Stomach (tissue), 9 donors: ENCODE results near the gene DOK5. TPM values are rescaled to one million over a fixed set of nuclear protein-coding genes. Genes with fewer than 3 reads are reported as not detected.

Experiments
- DNase-seq, 2 donors: peaks; one replicate each; pipeline versions ENCODE4 v3.0.0 to v3.0.0-alpha.2; 2013 to 2019
- H3K27ac ChIP-seq, 5 donors: fragments of 200-600 bp in 4 of 5; sonication (generic) in 4 of 5; one replicate each; pipeline ENCODE4 v1.5.1; 2013 to 2019; ENCODE audit warnings: mild to moderate bottlenecking in 1 of 5, moderate library complexity in 1 of 5
- H3K27me3 ChIP-seq, 3 donors: fragments of 200-600 bp; sonication (generic); one replicate each; pipeline ENCODE4 v1.5.1; 2017 to 2019; ENCODE audit warnings: mixed run types in 1 of 3
- H3K36me3 ChIP-seq, 4 donors: fragments of 200-600 bp; sonication (generic); 1 replicate in 3 of 4; 2 replicates in 1 of 4; pipeline ENCODE4 v1.5.1; 2016 to 2019
- H3K4me1 ChIP-seq, 4 donors: fragments of 200-600 bp; sonication (generic); one replicate each; pipeline ENCODE4 v1.5.1; 2016 to 2019
- H3K4me3 ChIP-seq, 4 donors: fragments of 200-600 bp; sonication (generic) in 3 of 4; one replicate each; pipeline ENCODE4 v1.5.1; 2016 to 2019; ENCODE audit warnings: mild to moderate bottlenecking in 1 of 4
- H3K9me3 ChIP-seq, 4 donors: fragments of 200-600 bp; sonication (generic); one replicate each; pipeline ENCODE4 v1.5.1; 2016 to 2019
- CTCF ChIP-seq, 7 experiments: fragments of 450-650 bp in 4 of 7; fragments of 200-600 bp in 3 of 7; sonication (generic) in 3 of 7; IDR thresholded peaks; one replicate each; pipeline ENCODE4 v1.5.1; 2016 to 2019; ENCODE audit warnings: antibody characterized with exemption in 7 of 7, control low read depth in 2 of 7, mild to moderate bottlenecking in 1 of 7
- EP300 ChIP-seq: sonication (generic); formaldehyde crosslinking; IDR thresholded peaks from one replicate; pipeline ENCODE4 v1.6.1; 2017; ENCODE audit warnings: antibody characterized with exemption
- POLR2A ChIP-seq, 4 donors: fragments of 450-650 bp; IDR thresholded peaks; one replicate each; pipeline ENCODE4 v1.6.1; 2016; ENCODE audit warnings: antibody characterized with exemption in 4 of 4, control low read depth in 2 of 4, mild to moderate bottlenecking in 1 of 4, moderate library complexity in 1 of 4
- POLR2AphosphoS5 ChIP-seq, 3 donors: sonication (generic); formaldehyde crosslinking; IDR thresholded peaks; one replicate each; pipeline ENCODE4 v1.6.1; 2016; ENCODE audit warnings: antibody characterized with exemption in 3 of 3
- WGBS, 5 donors: extraction: QIAGEN DNeasy Blood & Tissue Kit in 3 of 5; methylation state at CpG; one replicate each; pipeline versions ENCODE4 v1.1.5 to v1.1.7; 2013 to 2018; 5-methylcytosine and 5-hydroxymethylcytosine counted together
- intact Hi-C: fragments of 100-400 bp; cut with DNase I; formaldehyde crosslinking; loops from one replicate; pipeline ENCODE4 v1.15.1; 2023; ENCODE audit warnings: low total_unique reads
- polyA plus RNA-seq, 3 donors: library from polyadenylated mRNA; stranded (reverse); fragments of 200-250 nt; gene quantifications; one replicate each; pipeline ENCODE4 v1.2.3, GENCODE V29; 2013
- total RNA-seq, 5 donors: library from RNA; depleted of rRNA; stranded (reverse); fragments of >200 nt; gene quantifications; one replicate each; pipeline versions ENCODE4 v1.1.0 to v1.2.3, GENCODE V29; 2014 to 2016
- donor health status: healthy with polysubstance abuse.
- donor health status: Bipolar disorder and iron deficiency.
- donor health status: healthy.

DOK5 gene
- total and polyA plus RNA-seq, 8 donors, result 0.58 to 4.4 (median 1.1) TPM; not detected in 4

- H3K36me3 ChIP-seq, result no peaks in the 10 kb centered on the region
- WGBS, 5 donors, result 81 to 88% (median 87%) methylated on average over 7 of the region's 7 CpGs
- peaks cover 0 to 39% (median 24%) of the 10 kb centered on the region in 3 donors for H3K27me3 ChIP-seq
- no peak for DNase-seq
- intact Hi-C loops, result no loop called here
- H3K27ac ChIP-seq, result no peak overlapping the region
- H3K9me3 ChIP-seq, result no peaks in the 10 kb centered on the region
- H3K4me1 ChIP-seq, result peaks cover 12 to 24% (median 20%) of the 10 kb centered on the region in 4 donors
- no peak overlapping the region for H3K4me3 ChIP-seq
- TF ChIP-seq EP300, result no peak
- no peak for TF ChIP-seq POLR2AphosphoS5 (IDR thresholded peaks at IDR 0.05)
- no peak for TF ChIP-seq CTCF (IDR thresholded peaks at IDR 0.05)
- no peak for TF ChIP-seq POLR2A (IDR thresholded peaks at IDR 0.05)
Observed at GRCh38 chr20:54473340-54473739, 2.1 kb upstream of the DOK5 start.

- H3K4me3 ChIP-seq, result no peak overlapping the region
- H3K27me3 ChIP-seq, result peaks cover 0 to 42% (median 24%) of the 10 kb centered on the region in 3 donors
- H3K36me3 ChIP-seq, result no peaks in the 10 kb centered on the region
- no peak for DNase-seq
- no peak overlapping the region for H3K27ac ChIP-seq
- peaks cover 12 to 24% (median 20%) of the 10 kb centered on the region in 4 donors for H3K4me1 ChIP-seq
- WGBS, 5 donors, result 59 to 71% (median 68%) methylated on average over 3 of the region's 3 CpGs
- intact Hi-C loops, result no loop called here
- no peaks in the 10 kb centered on the region for H3K9me3 ChIP-seq
- TF ChIP-seq EP300, result no peak
- no peak for TF ChIP-seq POLR2AphosphoS5 (IDR thresholded peaks at IDR 0.05)
- TF ChIP-seq CTCF (IDR thresholded peaks at IDR 0.05), result no peak
- TF ChIP-seq POLR2A (IDR thresholded peaks at IDR 0.05), result no peak
Observed at GRCh38 chr20:54474046-54474445, 1.3 kb upstream of the DOK5 start.

GRCh38 chr20:54474866-54475265, 527 bp upstream of the DOK5 start:
- H3K36me3 ChIP-seq, result no peaks in the 10 kb centered on the region
- peak overlapping the region in 2 of 5 donors; percentile 42 to 45 for H3K27ac ChIP-seq
- TF ChIP-seq POLR2AphosphoS5 (IDR thresholded peaks at IDR 0.05), result no peak
- no peak for TF ChIP-seq POLR2A (IDR thresholded peaks at IDR 0.05)
- no peak for TF ChIP-seq EP300
- no peak for TF ChIP-seq CTCF (IDR thresholded peaks at IDR 0.05)
- DNase-seq, result no peak
- H3K4me1 ChIP-seq, result peaks cover 12 to 24% (median 20%) of the 10 kb centered on the region in 4 donors
- intact Hi-C loops, result no loop called here
- H3K4me3 ChIP-seq, result peak overlapping the region; percentile 48 to 69 (median 58)
- 8 to 12% (median 11%) methylated on average over 9 to 10 of the region's 10 CpGs for WGBS, 5 donors
- H3K9me3 ChIP-seq, result no peaks in the 10 kb centered on the region
- H3K27me3 ChIP-seq, result peaks cover 0 to 42% (median 30%) of the 10 kb centered on the region in 3 donors

GRCh38 chr20:54476169-54477009, 996 bp downstream of the DOK5 start:
- DNase-seq, result peak in 1 of 2 donors; percentile 44
- peak overlapping the region; percentile 48 to 69 (median 58) for H3K4me3 ChIP-seq
- H3K27ac ChIP-seq, result peak overlapping the region in 2 of 5 donors; percentile 42 to 45
- WGBS, 5 donors, result 4 to 7% (median 5%) methylated on average over 26 to 32 of the region's 32 CpGs
- H3K36me3 ChIP-seq, result no peaks in the 10 kb centered on the region
- H3K27me3 ChIP-seq, result peaks cover 0 to 42% (median 32%) of the 10 kb centered on the region in 3 donors
- TF ChIP-seq EP300, result no peak
- TF ChIP-seq CTCF (IDR thresholded peaks at IDR 0.05), result no peak
- TF ChIP-seq POLR2A (IDR thresholded peaks at IDR 0.05), result no peak
- TF ChIP-seq POLR2AphosphoS5 (IDR thresholded peaks at IDR 0.05), result no peak
- H3K9me3 ChIP-seq, result no peaks in the 10 kb centered on the region
- H3K4me1 ChIP-seq, result peaks cover 12 to 24% (median 20%) of the 10 kb centered on the region in 4 donors
- intact Hi-C loops, result no loop called here
